ENCODE measurements around the gene SEMA3C.

GRCh38 chr7:80775897-80776296 lies 143.0 kb downstream of the SEMA3C start:
- TF ChIP-seq CTCF (IDR thresholded peaks at IDR 0.05) (no peak), POLR2AphosphoS5 (IDR thresholded peaks at IDR 0.05; ENCODE audit: low read depth, low read length) (no peak), REST (IDR thresholded peaks at IDR 0.05; ENCODE audit: insufficient read depth in 1 of 2, low read depth in 2 of 2, low read length in 1 of 2) (no peak)

Data from Panc1 (cell line).